GM21447 (cell line): ENCODE results near the gene XAF1.
"Not testable (repeated sequence)": the region's sequence is repeated elsewhere in the genome, so short reads cannot be mapped to it uniquely, and the experiment has no call there.

Source experiments
- ATAC-seq: cut with Tn5 transposase; IDR thresholded peaks from one replicate; pipeline ENCODE4 v1.9.1; 2021; ENCODE audit not compliant: unreplicated experiment

Gene XAF1

DNA sequence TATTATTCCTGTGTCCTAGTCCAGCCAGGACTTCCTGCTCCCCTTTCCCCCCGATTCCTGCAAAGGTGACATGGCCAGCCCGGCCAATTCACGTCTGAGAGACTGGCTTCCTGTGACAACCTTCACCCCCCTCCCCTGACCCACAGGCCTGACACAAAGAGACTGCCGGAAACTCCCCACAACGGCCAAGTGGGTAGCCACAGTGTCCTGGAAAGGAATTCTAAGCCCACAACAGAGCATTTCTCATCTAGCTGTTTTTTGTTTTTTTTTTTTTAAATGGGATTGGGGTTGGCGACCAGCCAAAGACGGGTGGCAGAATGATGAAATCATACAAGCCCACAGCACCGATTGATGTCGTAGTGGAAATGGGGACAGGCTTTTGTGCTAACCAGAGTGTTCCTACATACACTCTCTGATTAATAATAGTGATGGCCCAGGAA lies 2.8 kb upstream of the XAF1 start:
- ATAC-seq = no peak

DNA sequence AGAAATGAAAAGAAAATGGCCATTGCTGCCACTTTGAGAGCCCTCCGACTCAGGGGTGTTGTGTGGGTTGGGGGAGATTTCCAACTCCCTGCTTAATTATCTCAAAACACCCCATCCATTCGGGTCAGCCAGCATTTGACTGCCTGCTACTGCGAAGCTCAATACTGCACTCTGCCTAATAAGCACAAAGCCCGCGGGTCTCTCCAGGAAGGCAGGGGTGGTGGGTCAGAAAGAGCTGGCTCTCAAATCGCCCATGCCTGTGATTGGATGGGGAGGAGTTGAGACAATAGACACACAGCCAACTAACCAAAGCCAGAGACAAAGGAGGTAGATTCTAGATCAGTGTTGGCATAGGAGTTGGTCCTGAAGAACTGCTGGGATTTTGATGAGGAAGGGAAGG lies 2.3 kb upstream of the XAF1 start:
- ATAC-seq = no peak

DNA sequence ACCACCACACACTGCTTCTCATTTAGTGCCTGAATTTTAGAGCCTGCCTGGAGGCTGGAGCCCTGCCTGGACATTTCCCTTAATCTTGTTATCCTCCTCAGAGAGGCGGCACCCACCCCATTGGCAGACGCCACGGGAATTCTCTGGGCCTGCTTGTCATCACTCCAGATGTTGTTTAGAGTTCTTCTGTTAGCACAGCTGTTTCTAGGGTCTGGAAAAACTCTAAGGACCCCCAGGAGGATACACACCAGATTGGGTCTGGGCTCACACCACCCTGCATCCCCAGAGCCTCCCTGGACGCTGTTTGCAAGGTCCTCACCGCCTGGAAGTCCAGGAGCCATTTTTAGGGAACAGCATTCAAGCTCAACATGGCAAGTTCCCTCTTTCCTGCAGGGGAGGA lies 565 bp upstream of the XAF1 start:
- no peak for ATAC-seq

GRCh38 chr17:6756425-6757031 lies 682 bp downstream of the XAF1 start:
- ATAC-seq = no peak

- no peak for ATAC-seq
Observed at GRCh38 chr17:6757747-6758146, 1.9 kb downstream of the XAF1 start.

- ATAC-seq = no peak
Observed at GRCh38 chr17:6761779-6762178, 5.9 kb downstream of the XAF1 start.

GRCh38 chr17:6768447-6768846 lies 12.6 kb downstream of the XAF1 start:
- no peak for ATAC-seq

DNA sequence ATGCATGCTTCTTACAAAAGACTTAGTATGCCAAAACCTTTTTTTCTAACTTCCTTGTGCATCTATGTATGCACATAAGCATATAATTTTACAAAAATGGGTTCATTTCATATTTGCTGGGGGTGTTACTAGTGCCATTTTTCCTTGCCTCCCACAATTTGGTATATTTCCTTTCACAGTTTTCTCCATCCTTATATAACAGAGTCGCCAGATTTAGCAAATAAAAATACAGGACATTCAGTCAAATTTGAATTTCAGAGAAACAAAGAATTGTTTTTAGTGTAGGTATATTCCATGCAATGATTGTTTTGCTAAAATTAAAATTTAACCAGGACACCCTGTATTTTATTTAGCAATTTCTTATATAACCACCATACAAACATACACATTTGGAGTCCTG lies 16.2 kb downstream of the XAF1 start:
- ATAC-seq = no peak

- ATAC-seq = not testable (repeated sequence)
Observed at GRCh38 chr17:6774906-6775305, 19.1 kb downstream of the XAF1 start.

DNA sequence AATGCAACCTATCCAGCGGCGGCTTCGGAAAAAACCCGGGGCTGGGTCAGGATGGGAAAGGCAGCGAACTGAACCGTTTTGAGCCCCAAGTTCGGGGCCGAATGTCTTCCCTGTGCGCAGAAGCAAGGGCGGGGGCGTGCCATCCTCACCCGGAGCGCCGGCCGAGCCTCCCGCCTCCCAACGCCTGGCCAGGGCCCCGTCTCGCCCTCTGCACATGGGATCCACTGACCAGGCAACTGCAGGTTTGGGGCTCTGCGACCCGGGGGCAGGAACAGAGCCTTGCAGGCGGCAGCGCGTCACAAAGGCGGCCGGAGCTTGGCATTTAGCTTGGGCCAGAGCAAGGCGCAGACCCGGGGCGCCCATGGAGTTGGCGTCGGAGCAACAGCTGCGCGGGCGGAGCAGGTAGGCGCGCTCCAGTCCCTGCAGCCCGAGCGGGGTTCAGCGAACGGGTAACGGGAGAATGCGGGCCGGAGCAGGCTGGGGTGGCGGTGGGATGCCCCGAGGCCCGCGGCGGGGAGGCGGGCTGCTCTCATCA lies 20.1 kb downstream of the XAF1 start, which contains the start of gene FBXO39:
Gene FBXO39 (plus strand): TSS at position 345 of the 535 bp plus-strand sequence. CDS start 3,654 bp downstream, outside the sequence.
- ATAC-seq = no peak

GRCh38 chr17:6779411-6779810 lies 23.6 kb downstream of the XAF1 start:
- no peak for ATAC-seq

DNA sequence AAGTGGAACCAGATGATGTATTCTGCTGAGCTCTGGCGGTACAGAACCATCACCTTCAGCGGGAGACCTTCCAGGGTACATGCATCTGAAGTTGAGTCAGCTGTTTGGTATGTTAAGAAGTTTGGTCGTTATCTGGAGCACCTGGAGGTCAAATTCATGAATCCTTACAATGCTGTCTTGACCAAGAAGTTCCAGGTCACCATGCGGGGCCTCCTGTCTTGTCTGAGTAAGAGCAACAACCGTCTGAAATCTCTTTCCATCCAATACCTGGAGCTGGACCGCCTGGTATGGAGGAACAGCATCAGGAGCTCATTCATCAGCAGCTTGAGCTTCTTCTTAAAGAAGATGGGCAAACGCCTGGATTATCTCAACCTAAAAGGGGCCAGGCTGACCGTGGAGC lies 24.2 kb downstream of the XAF1 start:
- ATAC-seq = no peak

DNA sequence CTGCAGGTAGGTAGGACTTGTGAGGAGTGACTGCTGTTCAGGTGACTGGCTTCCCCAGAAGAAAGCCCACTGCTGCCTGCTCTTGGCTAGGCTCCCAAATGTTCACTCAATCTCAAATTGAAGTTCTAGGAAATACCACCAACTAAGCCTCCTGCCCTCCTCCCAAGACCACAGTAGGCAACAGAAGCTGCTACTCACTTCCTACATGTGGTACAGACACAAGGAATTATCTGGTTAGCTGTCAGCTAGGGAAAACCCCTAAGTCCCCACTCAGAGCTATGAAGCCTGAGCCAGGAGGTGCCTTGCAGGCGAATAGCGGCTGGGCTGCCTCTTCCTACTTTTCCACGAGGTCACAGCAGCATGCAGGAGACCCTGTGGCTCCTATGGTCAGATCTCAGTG lies 25.0 kb downstream of the XAF1 start:
- ATAC-seq = no peak

DNA sequence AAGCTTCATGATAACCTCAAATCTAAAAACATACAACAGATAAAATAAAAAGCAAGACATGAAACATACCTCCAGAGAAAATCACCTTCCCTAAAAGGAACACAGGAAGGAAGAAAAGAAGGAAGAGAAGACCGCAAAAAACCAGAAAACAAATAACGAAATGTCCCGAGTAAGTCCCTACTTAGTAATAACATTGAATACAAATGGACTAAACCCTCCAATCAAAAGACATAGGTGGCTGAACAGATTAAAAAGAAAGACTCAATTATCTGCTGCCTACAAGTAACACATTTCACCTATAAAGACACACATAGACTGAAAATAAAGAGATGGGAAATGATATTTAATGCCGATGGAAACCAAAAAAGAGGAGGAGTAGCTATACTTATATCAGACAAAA lies 26.4 kb downstream of the XAF1 start:
- no peak for ATAC-seq

DNA sequence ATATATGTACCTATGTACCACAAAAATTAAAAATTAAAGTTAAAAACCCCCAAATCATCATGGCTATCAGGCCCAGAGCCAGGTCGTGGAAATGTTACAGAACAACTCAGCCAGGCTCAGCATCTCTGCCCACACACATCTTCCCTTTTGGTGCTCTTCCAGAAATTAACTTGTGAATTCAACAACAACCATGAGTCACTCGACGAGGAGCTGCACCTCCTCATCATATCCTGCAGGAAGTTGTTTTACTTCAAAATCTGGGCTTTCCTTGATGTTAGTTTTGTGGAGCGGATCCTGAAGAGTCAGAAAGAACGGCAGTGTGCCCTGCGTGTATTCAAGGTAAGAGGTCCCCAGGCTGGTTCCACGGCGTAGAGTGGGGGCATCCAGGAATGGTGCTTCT lies 30.8 kb downstream of the XAF1 start:
- no peak for ATAC-seq

GRCh38 chr17:6787081-6787693 lies 31.3 kb downstream of the XAF1 start:
- no peak for ATAC-seq

- ATAC-seq = no peak
Observed at GRCh38 chr17:6789146-6789545, 33.3 kb downstream of the XAF1 start.

DNA sequence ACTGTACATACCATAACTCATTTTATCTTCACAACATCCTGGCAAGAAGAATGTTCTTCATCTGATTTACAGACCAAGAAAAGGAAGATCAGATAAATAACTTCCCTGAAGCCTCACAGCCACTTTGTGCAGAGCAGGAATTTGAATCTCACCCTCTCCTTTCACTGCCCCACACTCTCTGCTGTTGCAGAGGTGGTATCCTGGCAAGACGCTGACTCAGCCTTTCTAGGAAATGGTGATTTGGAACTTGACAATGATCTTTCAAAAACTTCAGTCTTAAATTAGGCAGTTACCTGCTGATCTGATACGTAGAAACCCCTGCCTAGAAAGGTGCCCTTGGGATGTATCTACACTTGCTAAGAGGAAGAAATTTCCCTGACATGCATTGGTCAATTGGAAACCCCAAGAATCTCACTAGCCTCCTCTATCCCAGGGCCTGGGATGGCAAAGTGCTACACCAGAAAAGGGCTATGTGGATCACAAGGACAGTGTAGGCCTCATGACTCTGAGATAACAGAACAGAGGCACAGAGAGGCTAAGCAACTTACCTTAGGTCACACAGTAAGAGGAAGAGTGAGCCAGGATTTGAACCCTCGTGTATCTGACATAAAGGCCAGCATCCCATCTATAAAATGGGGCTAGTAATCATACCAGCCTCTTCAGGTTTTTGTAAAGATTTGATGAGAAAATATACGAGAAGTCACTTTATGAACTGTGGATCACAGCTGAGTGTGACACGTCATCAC lies 38.1 kb downstream of the XAF1 start:
- ATAC-seq = no peak

DNA sequence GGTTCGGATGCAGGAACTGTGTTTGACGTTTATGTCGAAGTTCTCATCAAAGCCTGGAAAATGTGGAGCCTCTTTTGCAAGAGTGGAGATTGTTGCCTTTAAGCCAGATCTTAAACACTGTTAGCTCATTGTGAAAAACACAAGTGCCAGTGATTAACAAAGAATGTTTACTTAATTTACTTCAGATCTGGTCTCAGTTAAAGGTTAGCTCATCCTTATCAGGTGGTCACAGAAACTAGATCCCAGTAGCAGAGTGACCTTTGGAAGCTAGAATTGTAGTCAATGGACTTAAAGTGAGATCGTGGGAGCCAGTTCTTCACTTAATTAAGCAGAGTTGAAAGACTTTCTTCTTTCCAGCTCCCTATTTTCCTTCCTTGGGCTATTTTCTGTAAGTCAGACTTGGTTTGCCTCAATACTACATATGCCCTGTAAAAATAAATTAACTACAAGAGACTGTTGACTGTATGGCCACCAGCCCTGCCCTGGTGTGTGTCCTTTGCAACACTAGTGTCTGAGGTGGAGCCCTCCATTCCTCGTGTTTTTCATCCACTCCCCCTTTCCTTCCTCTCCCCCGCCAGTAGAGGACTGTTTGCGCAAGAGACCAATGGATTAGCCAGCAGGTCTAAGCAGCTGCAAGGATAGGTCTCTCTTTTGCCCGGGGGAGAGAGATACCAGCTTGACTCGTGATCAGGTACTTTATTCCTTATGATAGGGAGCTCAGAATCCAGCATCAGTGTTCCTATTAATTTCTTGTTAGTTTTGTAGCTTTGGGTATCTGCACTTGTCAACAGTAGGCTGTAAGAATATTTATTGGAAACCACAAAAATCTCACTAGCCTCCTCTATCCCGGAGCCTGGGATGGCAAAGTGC lies 40.4 kb downstream of the XAF1 start:
- no peak for ATAC-seq

DNA sequence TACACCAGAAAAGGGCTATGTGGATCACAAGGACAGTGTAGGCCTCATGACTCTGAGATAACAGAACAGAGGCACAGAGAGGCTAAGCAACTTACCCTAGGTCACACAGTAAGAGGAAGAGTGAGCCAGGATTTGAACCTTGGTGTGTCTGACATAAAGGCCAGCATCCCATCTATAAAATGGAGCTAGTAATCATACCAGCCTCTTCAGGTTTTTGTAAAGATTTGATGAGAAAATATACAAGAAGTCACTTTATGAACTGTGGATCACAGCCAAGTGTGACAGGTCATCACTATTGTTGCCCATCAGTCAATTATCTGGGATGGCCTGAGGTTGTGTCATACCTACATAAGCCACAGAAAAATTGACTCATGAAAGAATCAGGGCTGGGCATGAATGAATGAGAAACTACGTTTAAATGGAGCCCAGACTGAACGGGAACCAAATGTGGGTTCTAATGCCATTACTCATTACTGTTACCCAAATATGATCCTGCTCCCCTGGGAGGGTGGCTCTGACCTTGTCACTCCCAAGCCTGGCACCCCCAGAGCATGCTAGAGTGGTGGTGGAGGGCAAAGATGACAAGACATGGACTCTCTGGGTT lies 41.1 kb downstream of the XAF1 start:
- ATAC-seq = no peak
